ENCODE measurements around the gene OR3A1.
"Not testable (repeated sequence)": the region's sequence is repeated elsewhere in the genome, so short reads cannot be mapped to it uniquely, and the experiment has no call there.

Gene OR3A1

GRCh38 chr17:3276126-3276525 is 22.0 kb downstream of the OR3A1 start:
- H3K4me3 ChIP-seq: no peak overlapping the region
- no peak overlapping the region for H3K9ac ChIP-seq (ENCODE audit: insufficient read length)
- no peaks in the 10 kb centered on the region for H3K36me3 ChIP-seq (ENCODE audit: insufficient read depth, low read length)
- no peak for TF ChIP-seq FOXP2 (optimal IDR thresholded peaks at IDR 0.05; ENCODE audit: control extremely low read depth, extremely low read length, insufficient read depth)
- no peak for TF ChIP-seq POLR2AphosphoS5 (IDR thresholded peaks at IDR 0.05; ENCODE audit: borderline replicate concordance, low read depth, low read length)
- no peak for TF ChIP-seq EZH2 (IDR thresholded peaks at IDR 0.05)
- no peak for DNase-seq (ENCODE audit: low read depth, low spot score)
- H3K27ac ChIP-seq: no peak overlapping the region
- H3K9me3 ChIP-seq (ENCODE audit: low read depth, low read length): no peaks in the 10 kb centered on the region

GRCh38 chr17:3271072-3271848 is 26.9 kb downstream of the OR3A1 start:
- no peak overlapping the region for H3K9ac ChIP-seq (ENCODE audit: insufficient read length)
- H3K4me3 ChIP-seq: no peak overlapping the region
- H3K9me3 ChIP-seq (ENCODE audit: low read depth, low read length): no peaks in the 10 kb centered on the region
- H3K36me3 ChIP-seq (ENCODE audit: insufficient read depth, low read length): no peaks in the 10 kb centered on the region
- DNase-seq (ENCODE audit: low read depth, low spot score): no peak
- TF ChIP-seq POLR2AphosphoS5 (IDR thresholded peaks at IDR 0.05; ENCODE audit: borderline replicate concordance, low read depth, low read length) (no peak), EZH2 (IDR thresholded peaks at IDR 0.05) (no peak), FOXP2 (optimal IDR thresholded peaks at IDR 0.05; ENCODE audit: control extremely low read depth, extremely low read length, insufficient read depth) (no peak)
- H3K27ac ChIP-seq: no peak overlapping the region

GRCh38 chr17:3260600-3260999 is 37.6 kb downstream of the OR3A1 start:
- Histone ChIP-seq H3K36me3 (ENCODE audit: insufficient read depth, low read length) (no peaks in the 10 kb centered on the region), H3K4me3 (no peak overlapping the region), H3K9me3 (ENCODE audit: low read depth, low read length) (no peaks in the 10 kb centered on the region), H3K27ac (no peak overlapping the region), H3K9ac (ENCODE audit: insufficient read length) (no peak overlapping the region)
- no peak for DNase-seq (ENCODE audit: low read depth, low spot score)
- TF ChIP-seq EZH2 (IDR thresholded peaks at IDR 0.05) (no peak), FOXP2 (optimal IDR thresholded peaks at IDR 0.05; ENCODE audit: control extremely low read depth, extremely low read length, insufficient read depth) (no peak), POLR2AphosphoS5 (IDR thresholded peaks at IDR 0.05; ENCODE audit: borderline replicate concordance, low read depth, low read length) (no peak)

GRCh38 chr17:3260163-3260562 is 38.0 kb downstream of the OR3A1 start:
- H3K9ac ChIP-seq (ENCODE audit: insufficient read length): no peak overlapping the region
- TF ChIP-seq FOXP2 (optimal IDR thresholded peaks at IDR 0.05; ENCODE audit: control extremely low read depth, extremely low read length, insufficient read depth): no peak
- no peak for TF ChIP-seq EZH2 (IDR thresholded peaks at IDR 0.05)
- no peak for TF ChIP-seq POLR2AphosphoS5 (IDR thresholded peaks at IDR 0.05; ENCODE audit: borderline replicate concordance, low read depth, low read length)
- no peak overlapping the region for H3K4me3 ChIP-seq
- H3K27ac ChIP-seq: no peak overlapping the region
- DNase-seq (ENCODE audit: low read depth, low spot score): no peak
- no peaks in the 10 kb centered on the region for H3K9me3 ChIP-seq (ENCODE audit: low read depth, low read length)
- no peaks in the 10 kb centered on the region for H3K36me3 ChIP-seq (ENCODE audit: insufficient read depth, low read length)

GRCh38 chr17:3256575-3256974 is 41.6 kb downstream of the OR3A1 start:
- H3K9me3 ChIP-seq (ENCODE audit: low read depth, low read length): no peaks in the 10 kb centered on the region
- H3K36me3 ChIP-seq (ENCODE audit: insufficient read depth, low read length): no peaks in the 10 kb centered on the region
- TF ChIP-seq FOXP2 (optimal IDR thresholded peaks at IDR 0.05; ENCODE audit: control extremely low read depth, extremely low read length, insufficient read depth) (no peak), EZH2 (IDR thresholded peaks at IDR 0.05) (no peak), POLR2AphosphoS5 (IDR thresholded peaks at IDR 0.05; ENCODE audit: borderline replicate concordance, low read depth, low read length) (no peak)
- H3K9ac ChIP-seq (ENCODE audit: insufficient read length): no peak overlapping the region
- H3K4me3 ChIP-seq: no peak overlapping the region
- no peak overlapping the region for H3K27ac ChIP-seq
- DNase-seq (ENCODE audit: low read depth, low spot score): no peak

GRCh38 chr17:3249013-3249412 is 49.1 kb downstream of the OR3A1 start:
- not testable (repeated sequence) for H3K9me3 ChIP-seq (ENCODE audit: low read depth, low read length); H3K9ac ChIP-seq (ENCODE audit: insufficient read length); H3K36me3 ChIP-seq (ENCODE audit: insufficient read depth, low read length); DNase-seq (ENCODE audit: low read depth, low spot score); H3K27ac ChIP-seq; H3K4me3 ChIP-seq

GRCh38 chr17:3244841-3245240 is 53.3 kb downstream of the OR3A1 start:
- H3K27ac ChIP-seq; H3K4me3 ChIP-seq; H3K9me3 ChIP-seq (ENCODE audit: low read depth, low read length); DNase-seq (ENCODE audit: low read depth, low spot score); H3K36me3 ChIP-seq (ENCODE audit: insufficient read depth, low read length); H3K9ac ChIP-seq (ENCODE audit: insufficient read length): not testable (repeated sequence)

- H3K27ac ChIP-seq; H3K9me3 ChIP-seq (ENCODE audit: low read depth, low read length): not testable (repeated sequence)
Measured at GRCh38 chr17:3241044-3241443, 57.1 kb downstream of the OR3A1 start.

More at GRCh38 chr17:3241044-3241443, 57.1 kb downstream of the OR3A1 start:
- H3K36me3 ChIP-seq (ENCODE audit: insufficient read depth, low read length); H3K9ac ChIP-seq (ENCODE audit: insufficient read length); H3K4me3 ChIP-seq; DNase-seq (ENCODE audit: low read depth, low spot score): not testable (repeated sequence)
